UCSD-AML1 (cell line): ENCODE measurements around the gene L1CAM.
"Not testable (repeated sequence)": the region's sequence is repeated elsewhere in the genome, so short reads cannot be mapped to it uniquely, and the experiment has no call there.

ENCODE experiments used
- DNase-seq: peaks from one replicate; lab custom pipeline; 2025; ENCODE audit not compliant: unreplicated experiment; lab: John Stamatoyannopoulos, UW

The L1CAM gene

DNA sequence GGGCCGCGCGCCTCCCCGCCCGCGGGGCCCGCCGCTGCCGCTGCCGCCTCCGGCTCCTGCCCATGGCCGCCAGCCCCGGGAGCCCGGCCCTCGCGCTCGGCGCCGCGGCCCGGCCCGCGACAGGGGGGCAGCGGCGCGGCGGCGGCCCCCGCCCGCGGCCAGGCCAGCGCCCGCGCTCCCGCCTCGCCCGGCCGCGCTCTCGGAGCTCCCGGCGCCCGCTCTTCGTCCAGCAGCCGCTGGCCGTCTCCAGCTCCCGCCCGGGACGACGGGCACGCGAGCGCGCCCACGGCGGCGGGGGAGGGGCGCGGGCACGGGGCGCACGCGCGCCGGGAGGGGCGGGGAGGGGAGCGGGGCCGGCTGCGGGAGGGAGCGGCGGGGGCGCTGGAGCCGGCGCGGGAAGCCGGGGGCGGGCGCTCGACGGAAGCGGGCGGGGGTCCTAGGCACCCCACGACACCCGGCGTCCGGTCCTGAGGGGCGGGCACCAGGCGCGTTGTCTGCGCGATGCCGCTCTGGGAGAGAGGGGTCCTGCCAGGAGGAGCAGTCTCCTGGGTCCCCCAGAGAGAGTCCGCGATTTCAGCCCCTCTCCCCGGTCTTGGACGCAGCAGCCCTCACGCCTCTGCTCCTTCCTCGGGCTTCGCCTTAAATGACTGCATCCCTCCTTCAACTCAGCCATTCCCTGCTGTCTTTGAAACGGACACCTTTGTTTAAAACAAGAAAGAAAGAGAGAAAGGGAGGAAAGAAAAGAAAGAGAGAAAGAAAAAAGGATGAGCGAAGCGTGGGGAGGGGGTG lies 55.1 kb downstream of the L1CAM start:
- no peak for DNase-seq

DNA sequence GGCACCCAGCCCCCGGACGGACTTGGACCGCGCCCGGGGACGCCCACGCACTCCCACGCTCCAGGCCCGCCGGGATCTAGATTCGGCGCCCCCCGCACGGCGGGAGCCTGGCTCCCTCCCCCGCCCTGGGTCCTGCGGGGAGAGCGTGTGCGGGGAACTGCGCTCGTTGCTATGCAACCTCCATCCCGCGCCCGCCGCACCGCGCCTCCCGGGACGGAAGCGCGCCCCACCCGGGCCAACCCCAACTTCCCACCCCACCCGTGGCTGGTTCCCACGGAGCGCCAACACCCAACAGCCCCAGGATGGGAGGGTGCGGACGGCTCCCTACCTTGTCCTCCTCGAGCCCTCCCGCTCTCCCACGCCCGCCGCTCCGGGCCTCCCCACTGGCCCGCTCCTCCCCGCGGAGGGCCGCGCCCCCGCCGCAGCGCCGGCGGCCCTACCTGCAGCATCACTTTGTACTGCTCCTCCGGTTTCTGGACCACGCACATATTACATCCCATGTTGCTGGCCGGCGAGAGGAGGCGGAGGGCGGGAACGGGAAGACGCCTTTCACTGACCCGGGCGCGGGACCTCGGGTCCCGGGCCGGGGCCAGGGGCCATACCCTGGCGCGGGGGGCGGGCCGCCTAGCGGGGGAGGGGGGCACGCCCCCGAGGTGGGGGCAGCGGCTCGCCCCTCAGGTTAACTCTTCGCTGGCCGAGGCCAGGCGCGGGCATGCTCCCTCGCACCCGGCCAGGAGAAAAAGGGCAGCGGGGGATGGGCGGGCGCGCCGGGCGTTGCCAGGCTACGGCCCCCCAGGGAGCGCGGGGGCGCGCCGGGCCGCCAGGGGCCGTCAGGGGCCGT lies 56.0 kb downstream of the L1CAM start, which contains the start of gene PDZD4:
PDZD4 (minus strand) TSS at position 746 of the 841 bp plus-strand sequence; CDS start at position 500, 246 bp downstream.
- DNase-seq, result no peak

DNA sequence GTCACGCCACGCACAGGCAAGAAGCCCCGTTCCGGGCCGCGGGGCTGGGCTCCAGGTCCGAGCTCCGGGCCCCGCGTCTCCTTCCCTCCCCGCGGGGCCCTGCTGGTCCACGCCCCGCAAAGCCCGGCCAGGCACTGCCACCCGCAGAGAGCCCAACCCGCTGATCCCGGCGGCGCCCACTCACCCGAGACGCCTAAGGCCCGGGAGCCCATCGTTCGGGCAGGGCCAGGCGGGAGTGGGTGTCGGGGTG lies 56.5 kb downstream of the L1CAM start:
- DNase-seq, result no peak

DNA sequence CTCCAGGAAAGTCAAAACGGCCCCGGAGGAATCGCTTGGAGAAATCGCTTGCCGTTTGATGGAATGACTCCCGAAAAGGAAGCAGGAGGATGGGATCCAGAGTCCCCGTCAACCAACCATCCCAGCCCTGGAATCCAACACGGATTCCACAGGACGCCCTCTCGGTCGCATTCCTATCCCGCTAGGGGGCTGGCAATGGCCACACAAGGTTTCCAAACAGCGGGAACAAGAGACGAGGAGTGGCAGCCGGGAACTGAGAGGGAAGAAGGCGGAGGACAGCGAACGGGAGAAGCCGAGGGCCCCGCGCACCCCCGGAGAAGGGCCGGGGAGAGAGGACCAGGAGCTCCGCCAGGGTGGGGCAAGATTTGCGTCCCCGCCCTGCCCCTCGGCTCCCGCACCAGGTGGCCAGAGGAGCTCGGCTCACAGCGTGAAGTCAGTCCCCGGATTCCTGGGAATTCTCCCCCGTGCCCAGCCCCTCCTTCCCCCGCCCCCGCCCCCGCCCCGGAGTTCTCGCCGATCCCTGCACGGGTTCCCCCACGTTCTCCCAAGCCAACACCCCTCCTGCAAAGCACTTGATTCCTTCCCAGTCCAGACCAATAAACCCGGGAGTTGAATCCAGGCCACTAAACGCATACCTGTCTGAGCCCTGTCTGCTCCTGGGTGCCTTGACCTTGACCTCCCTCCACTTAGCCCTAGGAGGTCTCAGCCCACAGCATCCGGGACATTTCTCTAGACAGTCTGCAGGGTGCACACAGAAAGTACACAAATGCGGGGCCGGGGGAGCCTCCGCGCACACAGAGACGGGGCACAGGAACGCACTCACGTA lies 57.0 kb downstream of the L1CAM start:
- no peak for DNase-seq

DNA sequence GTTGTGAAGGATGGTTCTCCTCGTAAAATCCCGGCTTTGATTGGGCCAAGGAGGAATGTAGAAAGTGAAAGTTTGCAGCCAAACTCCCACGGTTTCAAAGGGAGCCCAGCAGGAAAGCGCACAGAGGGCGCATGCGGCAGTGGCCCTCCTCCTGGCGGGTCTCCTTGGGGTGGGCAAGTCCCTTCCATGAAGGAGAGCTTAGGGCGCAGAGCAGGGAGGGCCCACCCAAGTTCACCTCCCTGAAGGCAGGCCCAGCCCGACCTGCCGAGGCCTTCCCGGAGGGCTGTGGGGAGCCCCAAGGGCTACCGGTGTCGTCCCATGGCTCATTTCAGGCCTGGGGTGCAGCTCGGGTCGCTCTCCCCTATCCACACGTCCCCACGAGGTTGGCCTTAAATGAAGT lies 57.7 kb downstream of the L1CAM start:
- DNase-seq, result no peak

DNA sequence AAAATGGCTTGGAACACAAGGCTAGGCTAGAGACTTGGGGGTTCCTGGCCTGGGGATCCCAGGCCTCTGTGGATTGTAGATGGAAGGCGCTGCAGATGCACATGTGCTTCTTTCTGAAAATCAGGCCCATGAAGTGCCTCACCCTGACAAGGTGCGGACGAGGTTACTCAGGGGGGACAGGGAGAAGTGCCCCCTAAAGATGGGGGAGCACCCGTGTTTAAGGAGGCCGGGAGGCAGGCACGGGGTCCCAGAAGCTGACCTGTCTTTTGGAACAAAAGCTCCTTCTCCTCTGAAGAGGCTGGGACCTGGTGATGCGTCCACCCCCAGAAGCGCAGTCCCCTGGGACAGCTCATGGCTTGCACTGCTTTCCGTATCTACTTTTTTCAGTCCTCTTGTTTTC lies 58.1 kb downstream of the L1CAM start:
- no peak for DNase-seq

DNA sequence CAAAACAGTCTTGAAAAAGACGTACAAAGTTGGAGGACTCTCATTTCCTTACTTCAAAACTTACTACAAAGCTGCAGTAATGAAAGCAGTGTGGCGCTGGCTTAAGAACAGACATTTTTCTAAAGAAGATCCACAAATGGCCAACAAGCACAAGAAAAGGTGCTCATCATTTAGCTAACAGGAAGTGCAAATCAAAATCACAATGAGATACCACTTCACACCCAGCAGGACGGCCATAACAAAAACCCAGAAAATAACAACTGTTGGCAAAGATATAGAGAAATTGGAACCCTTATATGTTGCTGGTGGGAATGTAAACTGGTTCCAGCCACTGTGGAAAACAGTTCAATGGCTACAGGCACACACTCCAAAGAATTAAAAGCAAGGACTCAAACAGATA lies 59.0 kb downstream of the L1CAM start:
- no peak for DNase-seq

DNA sequence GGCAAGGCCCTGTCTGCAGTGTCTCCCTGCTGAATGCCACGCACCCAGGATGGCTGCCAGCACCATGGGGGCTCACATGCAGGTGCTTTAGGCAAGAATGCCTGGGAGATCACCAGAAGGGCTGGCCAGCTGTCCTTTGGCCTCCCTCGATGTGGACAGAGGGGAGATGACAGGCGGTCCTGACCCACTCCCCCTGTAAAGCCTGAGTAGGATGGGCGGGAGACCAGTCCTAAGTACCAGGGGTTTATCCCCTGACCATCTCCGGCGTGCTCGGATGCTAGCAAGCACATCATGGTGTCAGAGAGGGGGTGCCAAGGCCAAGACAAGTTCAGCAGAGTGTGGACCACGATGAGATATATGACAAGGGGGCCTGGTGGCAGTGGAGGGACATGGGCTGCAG lies 60.9 kb downstream of the L1CAM start:
- no peak for DNase-seq

DNA sequence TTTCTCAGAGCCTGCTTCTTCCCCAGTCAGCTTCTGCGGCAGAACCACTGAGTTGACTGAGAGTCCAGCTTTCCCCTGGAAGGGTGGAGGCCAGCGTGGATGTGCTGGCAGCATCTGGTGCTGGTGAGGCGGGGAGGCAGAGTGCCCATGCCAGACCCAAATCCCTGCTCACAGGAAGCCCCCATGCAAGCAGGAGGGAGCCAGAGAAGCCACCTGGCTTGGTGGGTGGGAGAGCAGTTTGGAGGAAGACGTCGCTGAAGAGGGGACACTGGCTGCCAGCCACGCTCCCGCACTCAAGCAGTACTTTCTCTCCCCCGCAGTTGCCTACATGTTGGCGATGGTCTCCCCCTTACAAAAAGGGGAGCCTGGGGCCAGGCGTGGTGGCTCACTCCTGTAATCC lies 61.6 kb downstream of the L1CAM start:
- no peak for DNase-seq

DNA sequence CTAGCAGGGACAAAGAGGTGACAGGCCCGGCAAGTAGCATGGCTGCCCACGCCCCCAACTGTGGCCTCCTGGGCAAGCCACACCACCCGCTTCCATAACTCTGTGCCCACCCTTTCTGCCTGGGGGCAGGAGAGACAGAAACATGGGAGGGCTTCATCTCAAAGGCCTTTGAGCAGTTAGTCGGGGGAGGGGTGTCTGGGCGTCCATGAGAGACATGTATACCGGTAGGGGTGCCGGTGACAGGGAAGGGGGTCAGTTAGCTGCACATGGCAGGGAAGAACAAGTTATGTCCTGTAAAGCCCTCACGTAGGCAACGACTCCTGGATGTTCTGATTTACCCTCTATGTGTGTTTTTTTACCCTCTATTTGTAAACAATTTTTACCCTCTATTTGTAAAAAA lies 64.9 kb downstream of the L1CAM start:
- DNase-seq, result no peak

DNA sequence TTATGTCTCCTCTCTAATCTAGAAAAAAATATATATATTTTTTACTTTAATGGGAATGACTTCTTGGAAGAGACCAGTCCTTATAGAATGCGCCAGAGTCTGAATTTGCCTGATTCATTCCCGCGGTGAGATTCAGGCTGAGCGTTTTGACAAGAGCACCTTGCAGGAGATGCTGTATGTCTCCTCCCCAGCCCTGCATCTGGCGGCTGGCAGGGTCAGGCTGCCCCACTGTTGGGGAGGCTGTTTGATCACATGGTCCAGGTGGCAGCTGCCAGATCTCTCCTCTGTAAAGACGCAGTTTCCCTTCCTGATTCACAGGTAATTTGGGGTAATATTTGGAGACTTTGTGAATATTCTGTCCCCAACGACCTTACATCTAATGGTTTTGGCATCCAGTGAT lies 65.4 kb downstream of the L1CAM start:
- DNase-seq, result no peak

DNA sequence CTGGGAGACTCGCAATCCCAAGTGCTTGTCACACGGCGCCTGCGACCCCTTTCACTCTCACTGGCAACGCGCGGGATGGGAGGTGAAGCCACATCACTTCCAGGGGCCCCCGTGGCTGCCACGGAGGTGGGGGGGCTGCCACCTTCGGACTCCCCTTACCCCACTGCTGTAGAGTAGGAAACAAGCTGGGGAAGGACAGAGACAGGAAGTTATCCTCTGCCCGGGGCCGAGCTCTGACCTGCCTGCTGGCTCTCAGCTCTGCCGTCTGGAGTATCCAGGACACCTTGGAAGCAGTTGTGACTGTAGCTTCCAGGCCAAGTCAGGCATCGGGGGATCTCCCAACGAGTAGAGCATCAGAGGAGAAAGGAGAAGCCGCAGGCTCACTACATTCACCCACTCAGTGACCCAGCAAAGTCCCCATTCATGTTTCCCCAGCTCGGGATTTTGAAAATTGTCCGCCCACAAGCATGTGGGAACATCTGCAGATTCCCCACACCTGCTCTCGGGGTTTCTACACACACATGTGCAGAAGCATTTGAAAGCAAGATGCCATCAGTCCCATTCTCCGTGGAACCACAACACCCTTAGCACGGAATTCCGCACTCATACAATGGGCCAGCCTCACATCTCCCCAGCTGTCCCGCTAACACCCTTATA lies 66.5 kb downstream of the L1CAM start:
- DNase-seq, result no peak

DNA sequence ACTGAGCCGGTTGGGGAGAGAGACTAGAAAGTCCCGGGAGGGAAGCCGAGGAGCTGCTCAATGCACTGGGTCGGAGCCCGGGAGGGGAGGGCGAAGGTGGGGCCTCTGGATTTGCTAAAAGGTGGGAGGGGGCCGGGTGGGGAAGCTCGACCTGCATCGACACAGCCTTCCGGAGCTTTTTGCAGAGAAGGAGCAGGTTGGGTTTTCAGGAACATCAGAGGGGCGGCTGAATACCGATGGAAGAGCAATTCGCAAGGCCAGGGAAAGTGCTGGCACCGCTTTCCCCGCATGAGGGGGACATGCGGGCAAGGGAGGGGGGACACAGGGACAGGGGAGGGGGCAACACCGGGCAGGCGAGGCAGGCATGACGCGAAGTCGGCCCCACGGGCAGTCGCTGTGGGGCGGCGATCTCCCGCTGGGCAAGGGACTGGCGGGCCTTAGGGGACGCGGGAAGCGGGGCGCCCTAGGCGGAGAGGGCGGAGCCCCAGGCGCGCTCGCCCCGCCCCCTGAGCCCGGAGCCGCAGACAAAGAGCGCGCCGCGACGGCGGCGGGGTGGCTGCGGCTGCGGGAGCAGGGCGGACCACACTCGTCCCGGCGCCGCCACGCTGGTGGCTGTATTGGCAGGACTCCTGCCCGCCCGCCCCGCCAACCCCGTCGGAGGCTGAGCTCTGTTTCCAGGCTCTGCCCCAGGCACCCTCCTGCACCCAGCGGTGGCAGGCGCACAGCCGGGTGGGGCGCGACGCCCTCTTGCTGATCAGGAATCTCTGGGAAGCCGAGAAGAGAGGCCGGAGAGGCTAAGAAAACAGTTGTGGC lies 67.2 kb downstream of the L1CAM start:
- DNase-seq, result no peak

DNA sequence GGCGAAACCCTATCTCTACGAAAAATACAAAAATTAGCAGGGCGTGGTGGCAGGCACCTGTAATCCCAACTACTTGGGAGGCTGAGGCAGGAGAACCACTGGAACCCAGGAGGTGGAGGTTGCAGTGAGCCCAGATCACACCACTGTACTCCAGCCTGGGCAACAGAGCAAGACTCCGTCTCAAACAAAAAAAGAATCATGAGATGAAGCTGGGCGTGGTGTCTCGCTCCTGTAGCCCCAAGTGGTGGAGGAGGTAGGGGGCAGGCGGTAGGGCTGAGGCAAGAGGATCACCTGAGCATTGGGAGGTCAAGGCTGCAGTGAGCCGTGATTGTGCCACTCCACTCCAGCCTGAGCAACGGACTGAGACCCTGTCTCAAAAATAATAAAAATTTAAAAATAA lies 67.9 kb downstream of the L1CAM start:
- not testable (repeated sequence) for DNase-seq

DNA sequence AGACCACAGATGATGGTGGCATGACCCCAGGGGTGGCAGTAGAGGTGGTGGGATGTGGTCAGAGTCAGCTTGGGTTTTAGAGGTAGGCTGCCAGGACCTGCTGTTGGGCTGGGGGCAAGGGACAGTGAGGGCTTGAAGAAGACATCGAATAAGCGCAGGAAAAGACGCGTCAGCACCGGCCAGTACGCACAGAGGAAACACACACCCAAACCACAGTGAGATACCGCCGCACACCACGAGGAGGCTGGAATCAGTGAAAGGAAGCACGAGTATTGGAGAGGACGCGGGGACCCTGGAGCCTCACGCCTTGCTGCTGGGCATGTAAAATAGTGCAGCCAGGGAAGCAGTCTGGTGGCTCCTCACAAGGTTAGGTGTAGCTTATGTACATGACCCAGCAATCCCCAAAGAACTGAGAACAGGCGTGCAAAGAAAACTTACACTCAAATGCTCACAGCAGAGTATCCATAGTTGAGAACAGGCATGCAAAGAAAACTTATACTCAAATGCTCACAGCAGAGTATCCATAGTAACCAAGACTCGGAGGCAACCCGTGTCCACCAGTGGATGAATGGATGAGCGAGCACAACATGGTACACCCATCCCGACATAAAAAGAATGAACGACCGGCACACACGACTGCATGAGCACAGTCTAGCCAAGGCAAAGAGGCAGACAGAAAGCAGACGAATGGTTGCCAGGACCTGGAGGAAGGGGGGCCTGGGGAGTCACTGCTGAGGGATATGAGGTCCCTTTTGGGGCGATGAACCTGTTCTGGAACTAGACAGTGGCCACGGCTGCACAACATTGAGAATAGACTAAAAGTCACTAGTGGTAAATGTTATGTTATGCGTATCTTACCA lies 68.9 kb downstream of the L1CAM start:
- peak; percentile 41 for DNase-seq

DNA sequence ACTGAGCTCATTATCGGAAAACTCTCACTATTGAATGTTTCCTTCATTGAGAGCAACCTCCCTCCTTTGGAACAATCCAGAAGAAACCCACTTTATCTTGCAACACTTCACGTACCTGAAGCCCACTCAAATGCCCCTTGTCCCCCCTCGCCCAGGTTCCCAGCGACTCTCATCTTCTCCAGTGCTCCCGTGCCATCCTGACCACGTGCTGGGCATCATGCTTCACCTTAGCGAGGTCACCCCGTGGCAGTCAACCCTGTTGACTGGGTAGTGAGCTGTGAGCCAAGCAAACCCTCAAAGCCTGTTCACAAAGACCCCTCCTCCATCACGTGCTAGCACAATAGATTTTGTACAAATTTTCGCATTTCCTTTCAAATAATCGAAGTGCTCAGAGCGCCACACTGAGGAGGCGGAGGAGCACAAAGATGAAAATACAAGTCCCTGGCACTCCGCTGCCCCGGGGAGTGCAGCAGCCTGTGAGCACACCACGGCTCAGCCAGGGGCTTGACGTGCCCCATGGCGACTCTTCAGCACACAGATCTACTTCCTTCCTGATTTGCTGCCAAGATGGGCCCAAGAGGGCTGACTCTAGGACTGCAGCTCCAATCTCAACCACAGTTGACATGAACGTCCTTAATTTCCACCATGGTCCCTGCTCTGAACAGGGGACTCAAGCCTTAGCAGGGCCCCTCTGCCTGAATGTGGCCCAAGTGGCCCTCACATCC lies 71.2 kb downstream of the L1CAM start:
- peak; percentile 35 for DNase-seq

DNA sequence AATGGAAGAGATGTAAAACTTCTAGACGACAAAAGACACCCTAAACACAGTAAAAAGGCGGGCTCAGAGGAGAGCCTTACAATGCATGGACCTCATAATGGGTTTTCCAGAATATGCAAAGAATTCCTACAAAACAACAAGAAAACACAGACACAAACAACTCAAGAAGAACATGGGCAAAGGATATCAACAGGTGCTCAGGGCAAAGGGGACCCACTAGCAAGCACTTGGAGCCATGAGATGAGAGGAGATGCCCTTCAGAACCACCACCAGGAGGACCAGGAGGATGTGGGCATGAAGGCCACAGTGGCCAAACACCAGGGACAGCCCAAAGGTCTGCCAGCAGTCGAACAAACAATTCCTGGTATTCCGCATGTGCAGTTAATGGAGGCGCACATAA lies 72.8 kb downstream of the L1CAM start:
- no peak for DNase-seq

DNA sequence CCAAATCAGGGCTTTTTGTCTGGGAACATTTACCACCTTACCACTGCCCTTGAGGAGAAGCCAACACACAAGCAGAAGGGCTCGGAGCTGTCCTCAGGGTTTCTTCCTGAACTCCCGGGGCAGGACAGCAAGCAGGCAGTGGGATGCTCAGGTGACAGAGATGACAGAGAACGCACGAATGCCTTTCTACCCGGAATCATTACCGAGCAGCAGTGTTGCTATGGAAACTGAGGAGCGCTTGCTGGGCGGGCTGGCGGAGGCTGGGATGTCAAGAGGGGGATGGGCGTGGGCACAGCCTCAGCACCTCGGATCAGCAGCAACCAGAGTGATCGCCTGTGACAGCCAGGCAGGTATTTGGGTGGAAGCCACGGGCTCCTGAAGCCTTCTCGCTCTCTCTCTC lies 73.8 kb downstream of the L1CAM start:
- DNase-seq, result no peak
